Transverse colon (tissue), 4 donors: ENCODE data around the gene TMEM108. TPM values are rescaled to one million over a fixed set of nuclear protein-coding genes. Genes with fewer than 3 reads are reported as not detected.

Source experiments
- DNase-seq: peaks from one replicate; pipeline ENCODE4 v3.0.0-alpha.2; 2019
- H3K27ac ChIP-seq, 4 donors: fragments of 200-600 bp; sonication (generic); 2 replicates each; pipeline ENCODE4 v1.5.1; 2016 to 2018; ENCODE audit warnings: inconsistent platforms in 4 of 4
- H3K27me3 ChIP-seq: fragments of 200-600 bp; sonication (generic); 2 replicates; pipeline ENCODE4 v1.5.1; 2017; ENCODE audit warnings: inconsistent platforms
- H3K36me3 ChIP-seq, 4 donors: fragments of 200-600 bp; sonication (generic); 2 replicates each; pipeline ENCODE4 v1.5.1; 2017 to 2019; ENCODE audit warnings: inconsistent platforms in 4 of 4
- H3K4me1 ChIP-seq, 4 donors: fragments of 200-600 bp; sonication (generic); 2 replicates each; pipeline ENCODE4 v1.5.1; 2017 to 2020; ENCODE audit warnings: inconsistent platforms in 4 of 4
- H3K4me3 ChIP-seq, 4 donors: fragments of 200-600 bp; sonication (generic); 1 replicate in 1 of 4; 2 replicates in 3 of 4; pipeline versions ENCODE4 v1.5.1 to v1.6.1; 2017 to 2019; ENCODE audit warnings: inconsistent platforms in 4 of 4
- H3K9me3 ChIP-seq, 2 donors: fragments of 200-600 bp; sonication (generic); 2 replicates each; pipeline ENCODE4 v1.5.1; 2017 to 2019; ENCODE audit warnings: inconsistent platforms in 2 of 2
- CTCF ChIP-seq, 5 experiments: fragments of 200-600 bp in 3 of 5; fragments of 450-650 bp in 2 of 5; sonication (generic) in 3 of 5; IDR thresholded peaks; 1 replicate in 2 of 5; 2 replicates in 3 of 5; pipeline ENCODE4 v1.5.1; 2016 to 2017; ENCODE audit warnings: antibody characterized with exemption in 5 of 5, inconsistent platforms in 3 of 5, mild to moderate bottlenecking in 2 of 5, moderate library complexity in 1 of 5
- EP300 ChIP-seq: sonication (generic); formaldehyde crosslinking; IDR thresholded peaks from one replicate; pipeline ENCODE4 v1.6.1; 2017; ENCODE audit warnings: antibody characterized with exemption, low read depth
- POLR2A ChIP-seq: fragments of 450-650 bp; IDR thresholded peaks from one replicate; pipeline ENCODE4 v1.6.1; 2016; ENCODE audit warnings: antibody characterized with exemption, mild to moderate bottlenecking, moderate library complexity
- POLR2AphosphoS5 ChIP-seq, 3 donors: sonication (generic); formaldehyde crosslinking; IDR thresholded peaks; one replicate each; pipeline ENCODE4 v1.6.1; 2016; ENCODE audit warnings: antibody characterized with exemption in 3 of 3
- WGBS, 2 donors: methylation state at CpG; one replicate each; pipeline ENCODE4 v1.1.5; 2018; ENCODE audit warnings: low coverage in 1 of 2; 5-methylcytosine and 5-hydroxymethylcytosine counted together
- in situ Hi-C, 4 donors: fragments of 200-750 bp; cut with MboI; loops; one replicate each; pipeline versions ENCODE4 v1.15.0 to v1.15.1; 2017; ENCODE audit warnings: low sequenced_read_pairs in 3 of 4, low pct_ligation_motif_present in 1 of 4, low pct_unique_long_range_greater_than_20kb in 1 of 4
- intact Hi-C: fragments of 100-400 bp; cut with DNase I; formaldehyde crosslinking; loops from one replicate; pipeline ENCODE4 v1.15.1; 2023; ENCODE audit warnings: low total_unique reads
- total RNA-seq, 4 donors: library from RNA; depleted of rRNA; stranded (reverse); fragments of >200 nt; gene quantifications; one replicate each; pipeline ENCODE4 v1.1.0, GENCODE V29; 2016

Gene TMEM108
- total RNA-seq, 4 donors from 2014 or later, result 0.14 to 1.4 (median 0.80) TPM; not detected in 1

- Histone ChIP-seq H3K4me3 (no peak within 1 kb of the TSS), H3K36me3 (no peaks in the 10 kb centered on the region), H3K9me3 (no peaks in the 10 kb centered on the region), H3K4me1 (no peaks in the 10 kb centered on the region), H3K27me3 (no peaks in the 10 kb centered on the region), H3K27ac (no peak within 1 kb of the TSS)
- in situ Hi-C loops (no loop called here), intact Hi-C loops (no loop called here)
- 94% methylated on average over 14 of the region's 15 CpGs; no CpG with 5 or more reads in 1 of the 2 donors for WGBS, 2 donors
- TF ChIP-seq POLR2A (no peak), POLR2AphosphoS5 (IDR thresholded peaks at IDR 0.05) (no peak)
- no peak for DNase-seq
These were observed 361.9 kb downstream of the TMEM108 start, which contains the start of gene BFSP2 for GRCh38 chr3:133400006-133400515. Gene BFSP2 (plus strand): TSS chr3:133400056. CDS start chr3:133400084, 28 bp downstream.

GRCh38 chr3:133401374-133402135 lies 363.4 kb downstream of the TMEM108 start:
- Histone ChIP-seq H3K4me1 (no peaks in the 10 kb centered on the region), H3K27ac (no peak overlapping the region), H3K4me3 (no peak overlapping the region), H3K27me3 (no peaks in the 10 kb centered on the region), H3K9me3 (no peaks in the 10 kb centered on the region), H3K36me3 (no peaks in the 10 kb centered on the region)
- TF ChIP-seq CTCF (IDR thresholded peaks at IDR 0.05) (no peak), POLR2AphosphoS5 (IDR thresholded peaks at IDR 0.05) (no peak)
- in situ Hi-C loops, result no loop called here
- DNase-seq, result no peak
- intact Hi-C loops, result no loop called here
- 63 to 77% methylated on average over 1 to 2 of the region's 2 CpGs for WGBS, 2 donors

GRCh38 chr3:133404920-133405319 lies 366.7 kb downstream of the TMEM108 start:
- intact Hi-C loops, result no loop called here
- H3K27me3 ChIP-seq, result peaks cover 4% of the 10 kb centered on the region
- H3K27ac ChIP-seq, result no peak overlapping the region
- H3K4me1 ChIP-seq, result no peaks in the 10 kb centered on the region
- DNase-seq, result no peak
- no peaks in the 10 kb centered on the region for H3K9me3 ChIP-seq
- in situ Hi-C loops, result no loop called here
- TF ChIP-seq POLR2A (no peak), CTCF (IDR thresholded peaks at IDR 0.05) (no peak), POLR2AphosphoS5 (IDR thresholded peaks at IDR 0.05) (no peak), EP300 (no peak)
- no peaks in the 10 kb centered on the region for H3K36me3 ChIP-seq
- WGBS, 2 donors, result 89 to 100% methylated on average over 1 to 3 of the region's 3 CpGs
- H3K4me3 ChIP-seq, result no peak overlapping the region

- Histone ChIP-seq H3K4me1 (peaks cover 0 to 10% (median 0%) of the 10 kb centered on the region in 4 donors), H3K9me3 (no peaks in the 10 kb centered on the region), H3K36me3 (no peaks in the 10 kb centered on the region), H3K4me3 (no peak overlapping the region), H3K27me3 (peaks cover 18% of the 10 kb centered on the region), H3K27ac (no peak overlapping the region)
- 80 to 91% methylated on average over 2 of the region's 2 CpGs for WGBS, 2 donors
- TF ChIP-seq POLR2AphosphoS5 (IDR thresholded peaks at IDR 0.05) (no peak), EP300 (no peak), CTCF (IDR thresholded peaks at IDR 0.05) (no peak), POLR2A (no peak)
- intact Hi-C loops (no loop called here), in situ Hi-C loops (no loop called here)
- no peak for DNase-seq
These were observed 370.2 kb downstream of the TMEM108 start for GRCh38 chr3:133408366-133408765.
